ENCODE results near the gene HAGH.
A peak's percentile ranks its signal among the peaks of the same experiment; 100 is the strongest.

The HAGH gene

DNA sequence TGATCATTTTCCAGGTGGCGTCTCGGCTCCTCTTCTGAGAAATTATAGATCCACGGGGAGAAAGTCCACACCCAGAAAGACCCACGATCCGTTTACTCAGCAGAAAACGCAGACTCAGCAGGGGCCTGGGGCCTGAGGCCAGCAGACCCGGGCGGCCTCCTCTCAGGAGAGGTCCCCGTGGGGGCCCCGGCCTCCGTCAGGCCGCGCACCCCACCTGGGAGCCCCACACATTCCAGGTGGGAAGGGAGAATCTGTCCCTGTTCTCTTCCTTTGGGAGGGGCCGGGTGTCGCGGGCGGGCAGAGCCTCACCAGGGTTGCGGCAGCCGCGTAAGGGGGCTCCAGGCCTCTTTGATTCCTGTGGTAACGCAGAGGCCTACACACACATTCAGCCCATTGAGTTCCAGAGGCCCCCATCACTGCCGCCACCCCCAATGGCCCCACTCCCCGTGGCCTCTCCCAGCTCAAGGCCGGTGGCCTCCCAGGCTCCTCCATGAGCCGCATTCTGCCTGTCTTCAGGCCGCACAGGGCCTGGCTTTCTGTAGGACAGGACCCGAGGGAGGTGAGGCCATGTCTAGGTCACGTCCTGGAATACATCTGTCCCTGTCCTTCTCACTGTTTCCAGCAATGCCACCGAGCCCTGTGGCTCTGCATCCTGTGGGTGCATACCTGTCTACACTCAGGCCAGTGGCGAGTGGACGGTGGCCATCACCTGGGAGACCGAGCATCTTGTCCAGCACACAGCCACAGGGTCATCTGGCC, 31.5 kb downstream of the HAGH start:
- FAIRE-seq = no peak

DNA sequence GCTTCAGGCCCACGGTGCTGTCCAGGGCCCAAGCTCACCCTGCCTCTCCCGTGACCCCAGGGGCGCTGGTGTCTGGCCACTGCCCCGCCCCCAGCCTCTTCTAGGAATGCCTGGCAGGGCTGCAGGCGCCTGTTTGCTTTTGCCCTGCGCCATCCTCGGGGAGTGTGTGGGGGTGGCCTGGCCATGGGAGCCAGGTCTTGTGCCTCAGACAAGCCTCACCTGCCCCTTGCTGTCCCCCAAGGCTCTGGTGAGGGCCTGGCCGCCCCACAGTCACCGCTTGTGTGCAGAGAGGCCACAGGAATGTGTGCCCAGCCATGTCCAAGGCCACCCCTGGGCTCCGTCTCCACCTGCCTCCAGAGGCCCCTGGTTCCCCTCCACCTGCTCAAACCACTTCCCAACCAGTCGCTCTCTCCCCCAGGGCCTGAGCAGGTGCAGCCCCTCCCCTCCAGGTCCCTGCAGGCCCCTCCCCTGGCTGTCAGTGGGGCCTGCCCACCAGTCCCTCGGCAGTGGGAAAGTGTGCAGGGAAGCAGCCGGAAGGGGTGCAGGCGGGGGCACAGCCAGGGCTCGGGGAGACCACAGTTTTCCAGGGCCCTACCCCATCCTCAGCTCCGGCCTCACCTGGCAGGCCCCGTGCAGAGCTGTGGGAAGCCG, 32.3 kb downstream of the HAGH start:
- DNase-seq (ENCODE audit: insufficient read length) = peak; percentile 19
- TF ChIP-seq TAF1 (IDR thresholded peaks at IDR 0.05; ENCODE audit: borderline replicate concordance, low read depth, low read length) = no peak
- TF ChIP-seq POLR2AphosphoS5 (IDR thresholded peaks at IDR 0.05; ENCODE audit: low read depth, low read length) = no peak
- TF ChIP-seq POLR2A (IDR thresholded peaks at IDR 0.05; ENCODE audit: low read depth, low read length) = no peak

More for the DNA sequence above, 31.5 kb downstream of the HAGH start:
- TF ChIP-seq POLR2AphosphoS5 (IDR thresholded peaks at IDR 0.05; ENCODE audit: low read depth, low read length) = no peak
- no peak for TF ChIP-seq POLR2A (IDR thresholded peaks at IDR 0.05; ENCODE audit: low read depth, low read length)
- no peak for TF ChIP-seq TAF1 (IDR thresholded peaks at IDR 0.05; ENCODE audit: borderline replicate concordance, low read depth, low read length)
- DNase-seq (ENCODE audit: insufficient read length) = peak; percentile 19

DNA sequence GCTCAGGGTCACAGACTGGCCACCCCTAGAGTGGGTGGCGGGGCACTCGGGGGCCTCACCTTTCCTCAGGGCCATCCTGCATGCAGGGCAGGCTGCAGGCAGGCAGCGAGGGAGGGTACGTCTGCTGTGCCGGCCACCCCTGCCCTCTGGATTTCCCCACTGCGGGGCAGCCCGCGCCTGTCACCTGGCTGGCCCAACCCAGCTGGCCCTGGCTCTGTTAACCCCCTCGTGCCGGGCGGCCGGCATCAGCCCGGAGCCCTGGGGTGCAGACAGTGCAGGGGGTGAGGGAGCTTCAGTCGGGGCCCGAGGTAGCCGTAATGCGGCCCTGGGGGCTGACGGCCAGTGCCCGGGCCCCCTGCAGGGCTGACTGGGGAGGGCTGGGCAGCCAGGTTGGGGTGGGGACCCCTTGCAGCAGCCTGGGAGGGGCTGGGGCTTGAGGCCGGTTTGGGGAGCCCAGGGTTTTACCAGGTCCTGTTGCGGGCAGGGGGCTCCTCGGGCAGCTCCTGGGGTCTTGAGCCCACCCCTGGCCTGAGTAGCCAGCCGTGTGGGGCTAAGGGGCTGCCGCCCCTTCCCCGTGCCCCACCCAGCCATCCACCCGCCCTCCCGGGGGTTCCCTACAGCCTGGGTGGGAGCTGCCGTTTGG, 32.9 kb downstream of the HAGH start, which contains the start of gene IGFALS:
TSS of gene IGFALS (minus strand) at position 128 of the 643 bp plus-strand sequence. CDS start at position 75, 53 bp downstream.
- TF ChIP-seq TAF1 (IDR thresholded peaks at IDR 0.05; ENCODE audit: borderline replicate concordance, low read depth, low read length) = no peak
- no peak for TF ChIP-seq POLR2A (IDR thresholded peaks at IDR 0.05; ENCODE audit: low read depth, low read length)
- no peak for TF ChIP-seq POLR2AphosphoS5 (IDR thresholded peaks at IDR 0.05; ENCODE audit: low read depth, low read length)
- DNase-seq (ENCODE audit: insufficient read length) (peak; percentile 21), FAIRE-seq (no peak)

More for the DNA sequence above, 32.3 kb downstream of the HAGH start:
- FAIRE-seq = no peak

DNA sequence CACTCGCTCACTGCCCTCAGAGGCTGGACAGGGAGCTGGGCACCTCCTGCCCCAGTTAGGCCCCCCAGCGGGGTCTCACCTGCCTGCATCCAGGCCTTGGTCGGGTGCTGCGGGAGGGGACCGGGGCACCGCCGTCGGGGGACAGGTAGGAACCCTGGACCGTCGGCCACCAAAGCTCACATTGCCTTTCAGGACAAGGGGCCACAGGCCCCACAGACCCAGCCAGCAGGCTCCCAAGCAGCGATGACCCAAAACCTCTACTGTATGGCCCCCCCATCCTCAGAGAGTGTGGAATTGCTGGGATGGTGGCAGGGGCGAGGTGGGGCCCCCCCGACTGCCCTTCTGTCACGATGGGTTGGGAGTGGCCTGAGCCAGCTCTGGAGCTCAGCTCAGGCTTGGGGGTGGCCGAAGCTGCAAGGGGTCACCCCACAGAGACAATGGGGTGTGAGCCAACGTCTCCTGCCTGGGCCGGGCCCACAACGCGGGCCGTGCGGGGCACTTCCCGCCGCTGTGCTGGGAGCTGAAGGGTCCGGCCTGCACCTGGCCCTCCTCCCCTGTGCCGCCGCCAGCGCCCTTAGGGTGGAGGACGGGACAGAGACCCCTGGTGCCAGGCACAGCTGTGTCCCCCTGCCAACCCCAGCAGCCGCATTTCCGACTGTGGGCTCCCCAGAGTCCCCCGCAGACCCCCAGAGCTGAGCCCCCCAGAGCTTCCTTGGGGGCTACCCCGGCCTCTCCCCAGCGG, 33.6 kb downstream of the HAGH start:
- DNase-seq (ENCODE audit: insufficient read length) (no peak), FAIRE-seq (no peak)
- TF ChIP-seq POLR2AphosphoS5 (IDR thresholded peaks at IDR 0.05; ENCODE audit: low read depth, low read length) = no peak
- no peak for TF ChIP-seq POLR2A (IDR thresholded peaks at IDR 0.05; ENCODE audit: low read depth, low read length)
- no peak for TF ChIP-seq TAF1 (IDR thresholded peaks at IDR 0.05; ENCODE audit: borderline replicate concordance, low read depth, low read length)

DNA sequence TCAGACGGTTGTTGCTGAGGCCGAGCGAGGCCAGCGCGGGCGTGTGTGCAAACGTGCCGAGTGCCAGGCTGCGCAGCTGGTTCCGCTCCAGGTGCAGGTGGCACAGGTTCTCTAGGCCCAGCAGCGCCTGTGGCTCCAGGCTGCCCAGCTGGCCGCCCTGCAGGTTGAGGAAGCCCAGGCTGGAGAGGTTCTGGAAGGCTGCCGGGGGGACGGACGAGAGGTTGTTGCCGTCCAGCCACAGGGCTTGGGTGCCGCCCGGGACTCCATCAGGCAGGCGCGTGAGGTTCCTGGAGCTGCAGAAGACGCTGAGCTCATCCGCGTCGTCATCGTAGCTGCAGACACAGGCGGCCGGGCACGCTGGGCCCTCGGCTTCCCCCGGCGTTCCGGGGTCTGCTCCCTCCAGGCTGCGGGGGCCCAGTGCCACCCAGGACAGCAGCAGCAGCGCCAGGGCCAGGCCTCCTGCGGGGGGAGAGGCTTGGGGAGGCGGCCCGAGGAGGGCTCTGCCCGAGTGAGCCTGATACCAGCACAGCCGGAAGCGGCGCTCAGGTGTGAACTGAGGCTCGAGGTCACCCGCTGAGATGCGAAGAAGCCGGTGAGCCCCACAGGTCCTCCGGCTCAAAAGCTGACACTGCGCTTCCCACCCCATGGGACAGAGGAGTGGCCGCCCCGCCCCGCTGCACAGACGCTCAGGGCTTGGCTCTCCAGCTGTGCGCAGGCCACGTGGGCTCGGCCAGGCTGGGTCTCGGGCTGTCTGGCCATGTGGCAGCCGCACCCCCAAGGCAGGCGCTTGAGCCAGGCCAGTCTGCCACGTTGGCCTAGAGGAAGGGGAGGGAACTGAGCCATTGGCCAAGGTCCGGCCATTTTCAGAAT, 34.4 kb downstream of the HAGH start:
- no peak for FAIRE-seq
- TF ChIP-seq POLR2AphosphoS5 (IDR thresholded peaks at IDR 0.05; ENCODE audit: low read depth, low read length) (no peak), POLR2A (IDR thresholded peaks at IDR 0.05; ENCODE audit: low read depth, low read length) (no peak), TAF1 (IDR thresholded peaks at IDR 0.05; ENCODE audit: borderline replicate concordance, low read depth, low read length) (no peak)
- DNase-seq (ENCODE audit: insufficient read length) = peak; percentile 19

DNA sequence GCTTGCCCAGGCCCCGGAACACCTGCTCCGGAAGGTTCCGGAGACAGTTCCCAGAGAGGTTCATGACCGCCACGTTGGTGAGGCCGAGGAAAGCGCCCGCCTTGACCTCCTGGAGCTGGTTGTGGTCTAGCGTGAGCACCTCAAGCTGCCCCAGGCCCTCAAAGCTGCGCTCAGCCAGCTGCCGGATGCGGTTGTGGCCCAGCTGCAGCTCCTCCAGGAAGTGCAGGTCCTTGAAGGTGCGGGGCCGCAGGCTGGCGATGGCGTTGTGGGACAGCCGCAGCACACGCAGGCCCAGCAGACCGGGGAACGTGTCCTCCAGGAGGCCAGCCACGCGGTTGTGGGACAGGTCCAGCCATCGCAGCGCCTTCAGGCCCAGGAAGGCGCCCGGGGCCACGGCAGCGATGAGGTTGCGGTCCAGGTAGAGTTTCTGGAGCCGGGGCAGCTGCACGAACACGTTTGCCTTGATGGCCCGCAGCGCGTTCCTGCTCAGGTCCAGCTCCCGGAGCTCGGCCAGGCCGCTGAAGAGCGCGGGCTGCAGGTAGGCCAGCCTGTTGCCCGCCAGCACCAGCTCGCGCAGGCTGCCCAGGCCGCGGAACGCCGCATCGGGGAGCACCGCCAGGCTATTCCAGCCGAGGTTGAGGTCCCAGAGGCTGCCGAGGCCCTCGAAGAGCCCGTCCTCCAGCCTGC, 35.2 kb downstream of the HAGH start:
- DNase-seq (ENCODE audit: insufficient read length) (peak; percentile 29), FAIRE-seq (no peak)
- TF ChIP-seq POLR2AphosphoS5 (IDR thresholded peaks at IDR 0.05; ENCODE audit: low read depth, low read length) (no peak), TAF1 (IDR thresholded peaks at IDR 0.05; ENCODE audit: borderline replicate concordance, low read depth, low read length) (no peak), POLR2A (IDR thresholded peaks at IDR 0.05; ENCODE audit: low read depth, low read length) (no peak)

DNA sequence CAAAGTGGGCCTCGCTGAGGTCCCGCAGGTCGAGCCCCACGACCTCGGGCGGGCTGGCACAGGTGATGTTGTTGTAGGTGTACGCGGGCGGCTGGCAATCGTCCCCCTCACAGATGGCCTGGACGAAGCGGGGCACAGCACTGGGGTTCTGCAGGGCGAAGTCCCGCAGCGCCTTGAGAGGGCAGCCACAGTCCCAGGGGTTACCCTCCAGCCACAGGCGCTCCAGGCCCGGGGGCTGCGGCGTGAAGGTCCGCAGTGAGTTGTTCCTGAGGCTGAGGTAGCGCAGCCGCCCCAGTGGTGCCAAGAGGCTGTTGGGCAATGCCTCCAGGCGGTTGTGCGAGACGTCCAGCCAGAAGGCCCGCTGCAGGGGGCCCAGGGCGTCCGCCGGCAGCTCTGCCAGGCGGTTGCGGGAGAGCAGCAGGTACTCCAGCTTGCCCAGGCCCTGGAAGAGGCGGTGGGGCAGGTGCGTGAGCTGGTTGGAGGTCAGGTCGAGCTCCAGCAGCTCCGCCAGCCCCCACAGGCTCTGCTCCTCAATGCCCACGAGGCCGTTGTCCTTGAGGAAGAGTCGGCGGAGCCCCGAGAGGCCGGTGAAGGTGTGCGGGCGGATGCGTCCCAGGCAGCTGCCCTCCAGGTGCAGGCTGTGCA, 35.9 kb downstream of the HAGH start:
- TF ChIP-seq POLR2A (IDR thresholded peaks at IDR 0.05; ENCODE audit: low read depth, low read length) (no peak), TAF1 (IDR thresholded peaks at IDR 0.05; ENCODE audit: borderline replicate concordance, low read depth, low read length) (no peak), POLR2AphosphoS5 (IDR thresholded peaks at IDR 0.05; ENCODE audit: low read depth, low read length) (no peak)
- DNase-seq (ENCODE audit: insufficient read length) (peak; percentile 12), FAIRE-seq (no peak)

DNA sequence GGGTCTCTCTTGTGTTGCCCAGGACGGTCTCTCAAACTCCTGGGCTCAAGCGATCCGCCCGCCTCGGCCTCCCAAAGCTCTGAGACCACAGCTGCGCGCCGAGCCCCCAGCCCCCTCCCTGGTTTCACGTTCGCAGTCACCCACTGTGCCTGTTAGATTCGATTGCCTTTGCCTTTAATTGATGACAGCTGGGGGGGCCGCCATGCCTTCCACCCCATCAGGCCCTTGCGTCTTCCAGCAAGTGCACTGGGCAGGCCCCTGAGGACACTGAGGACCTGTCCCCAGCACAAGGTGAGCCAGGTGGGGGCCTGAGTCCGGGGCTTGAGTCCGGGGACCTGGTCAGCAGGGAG, 36.4 kb downstream of the HAGH start:
- no peak for TF ChIP-seq TAF1 (IDR thresholded peaks at IDR 0.05; ENCODE audit: borderline replicate concordance, low read depth, low read length)
- TF ChIP-seq POLR2A (IDR thresholded peaks at IDR 0.05; ENCODE audit: low read depth, low read length) = no peak
- no peak for TF ChIP-seq POLR2AphosphoS5 (IDR thresholded peaks at IDR 0.05; ENCODE audit: low read depth, low read length)
- DNase-seq (ENCODE audit: insufficient read length) (peak; percentile 13), FAIRE-seq (no peak)

DNA sequence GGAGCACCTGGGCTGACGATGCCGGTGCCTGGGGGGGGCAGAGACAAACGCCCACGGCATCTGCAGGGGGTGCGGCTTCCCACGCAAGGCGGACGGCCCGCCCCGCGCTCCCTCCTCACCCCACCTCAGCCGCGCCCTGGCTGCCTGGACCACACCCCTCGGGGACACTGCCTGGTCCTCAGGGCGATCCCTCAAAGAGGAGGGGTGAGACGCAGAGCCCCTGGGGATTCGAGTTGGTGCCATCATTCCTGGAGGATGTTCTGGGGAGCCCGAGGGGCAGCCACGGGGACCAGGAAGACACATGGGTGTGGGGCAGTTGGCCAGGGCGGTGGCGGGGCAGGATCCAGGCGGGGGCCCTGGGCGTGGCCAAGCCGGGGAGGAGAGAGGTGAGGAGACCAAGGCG, 37.0 kb downstream of the HAGH start:
- TF ChIP-seq TAF1 (IDR thresholded peaks at IDR 0.05; ENCODE audit: borderline replicate concordance, low read depth, low read length) = no peak
- no peak; the same call in 1 of the 2 replicates for TF ChIP-seq POLR2A (IDR thresholded peaks at IDR 0.05; ENCODE audit: low read depth, low read length)
- no peak for TF ChIP-seq POLR2AphosphoS5 (IDR thresholded peaks at IDR 0.05; ENCODE audit: low read depth, low read length)
- no peak for FAIRE-seq

More for the DNA sequence above, 37.0 kb downstream of the HAGH start:
- no peak for DNase-seq (ENCODE audit: insufficient read length)
